Measurements from ENCODE around the gene ZKSCAN1. TPM values are rescaled to one million over a fixed set of nuclear protein-coding genes. Genes with fewer than 3 reads are reported as not detected.

Gene ZKSCAN1
- total RNA-seq, 4 donors from 2014 or later: 31.6 to 35.5 (median 31.7) TPM

DNA sequence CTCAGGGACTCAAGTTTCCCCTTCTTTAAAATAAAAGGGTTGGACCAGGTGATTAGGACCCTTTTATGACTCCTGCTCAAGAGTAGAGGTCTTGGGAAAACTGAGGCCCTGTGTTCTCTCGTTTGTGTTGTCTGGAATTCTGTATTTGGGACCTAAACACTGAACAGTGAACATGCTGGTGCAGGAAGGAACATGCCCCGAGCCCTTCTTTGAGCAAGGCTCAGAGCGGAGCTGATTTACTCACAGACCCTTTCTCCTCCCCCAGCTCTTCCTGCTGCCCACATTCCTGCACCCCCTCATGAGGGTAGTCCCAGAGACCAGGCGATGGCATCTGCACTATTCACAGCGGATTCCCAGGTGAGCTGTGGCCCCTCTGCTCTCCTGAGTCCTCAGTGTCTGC lies 14.2 kb downstream of the ZKSCAN1 start:
- Histone ChIP-seq H3K36me3 (peaks cover 0 to 97% of the 10 kb centered on the region in 2 donors), H3K4me1 (no peaks in the 10 kb centered on the region), H3K27me3 (no peaks in the 10 kb centered on the region), H3K27ac (no peak overlapping the region), H3K4me3 (no peak overlapping the region), H3K9me3 (no peaks in the 10 kb centered on the region)
- TF ChIP-seq POLR2AphosphoS5 (IDR thresholded peaks at IDR 0.05): no peak
- TF ChIP-seq EP300 (IDR thresholded peaks at IDR 0.05): no peak
- no peak for TF ChIP-seq POLR2A (IDR thresholded peaks at IDR 0.05)
- 90 to 93% methylated on average over 2 to 5 of the region's 5 CpGs for WGBS, 2 donors (ENCODE audit: low coverage in 1 of 2)
- ATAC-seq: no peak

DNA sequence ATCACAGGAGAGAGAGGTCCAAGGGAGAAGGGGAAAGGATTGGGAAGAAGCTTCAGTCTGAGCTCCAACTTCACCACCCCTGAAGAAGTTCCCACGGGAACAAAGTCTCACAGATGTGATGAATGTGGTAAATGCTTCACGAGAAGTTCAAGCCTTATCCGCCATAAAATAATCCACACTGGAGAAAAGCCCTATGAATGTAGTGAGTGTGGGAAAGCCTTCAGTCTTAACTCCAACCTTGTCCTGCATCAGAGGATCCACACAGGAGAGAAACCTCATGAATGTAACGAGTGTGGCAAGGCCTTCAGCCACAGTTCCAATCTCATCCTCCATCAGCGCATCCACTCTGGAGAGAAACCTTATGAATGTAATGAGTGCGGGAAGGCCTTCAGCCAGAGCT lies 18.1 kb downstream of the ZKSCAN1 start:
- Histone ChIP-seq H3K9me3 (no peaks in the 10 kb centered on the region), H3K27me3 (no peaks in the 10 kb centered on the region), H3K4me3 (no peak overlapping the region), H3K27ac (no peak overlapping the region), H3K4me1 (no peaks in the 10 kb centered on the region), H3K36me3 (peaks cover 0 to 87% of the 10 kb centered on the region in 2 donors)
- TF ChIP-seq POLR2A (IDR thresholded peaks at IDR 0.05) (no peak), POLR2AphosphoS5 (IDR thresholded peaks at IDR 0.05) (no peak), EP300 (IDR thresholded peaks at IDR 0.05) (no peak)
- TF ChIP-seq, protein P1, sequence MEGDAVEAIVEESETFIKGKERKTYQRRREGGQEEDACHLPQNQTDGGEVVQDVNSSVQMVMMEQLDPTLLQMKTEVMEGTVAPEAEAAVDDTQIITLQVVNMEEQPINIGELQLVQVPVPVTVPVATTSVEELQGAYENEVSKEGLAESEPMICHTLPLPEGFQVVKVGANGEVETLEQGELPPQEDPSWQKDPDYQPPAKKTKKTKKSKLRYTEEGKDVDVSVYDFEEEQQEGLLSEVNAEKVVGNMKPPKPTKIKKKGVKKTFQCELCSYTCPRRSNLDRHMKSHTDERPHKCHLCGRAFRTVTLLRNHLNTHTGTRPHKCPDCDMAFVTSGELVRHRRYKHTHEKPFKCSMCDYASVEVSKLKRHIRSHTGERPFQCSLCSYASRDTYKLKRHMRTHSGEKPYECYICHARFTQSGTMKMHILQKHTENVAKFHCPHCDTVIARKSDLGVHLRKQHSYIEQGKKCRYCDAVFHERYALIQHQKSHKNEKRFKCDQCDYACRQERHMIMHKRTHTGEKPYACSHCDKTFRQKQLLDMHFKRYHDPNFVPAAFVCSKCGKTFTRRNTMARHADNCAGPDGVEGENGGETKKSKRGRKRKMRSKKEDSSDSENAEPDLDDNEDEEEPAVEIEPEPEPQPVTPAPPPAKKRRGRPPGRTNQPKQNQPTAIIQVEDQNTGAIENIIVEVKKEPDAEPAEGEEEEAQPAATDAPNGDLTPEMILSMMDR (IDR thresholded peaks at IDR 0.05): no peak
- WGBS, 2 donors (ENCODE audit: low coverage in 1 of 2): 90 to 95% methylated on average over 2 to 5 of the region's 6 CpGs
- no peak for ATAC-seq

DNA sequence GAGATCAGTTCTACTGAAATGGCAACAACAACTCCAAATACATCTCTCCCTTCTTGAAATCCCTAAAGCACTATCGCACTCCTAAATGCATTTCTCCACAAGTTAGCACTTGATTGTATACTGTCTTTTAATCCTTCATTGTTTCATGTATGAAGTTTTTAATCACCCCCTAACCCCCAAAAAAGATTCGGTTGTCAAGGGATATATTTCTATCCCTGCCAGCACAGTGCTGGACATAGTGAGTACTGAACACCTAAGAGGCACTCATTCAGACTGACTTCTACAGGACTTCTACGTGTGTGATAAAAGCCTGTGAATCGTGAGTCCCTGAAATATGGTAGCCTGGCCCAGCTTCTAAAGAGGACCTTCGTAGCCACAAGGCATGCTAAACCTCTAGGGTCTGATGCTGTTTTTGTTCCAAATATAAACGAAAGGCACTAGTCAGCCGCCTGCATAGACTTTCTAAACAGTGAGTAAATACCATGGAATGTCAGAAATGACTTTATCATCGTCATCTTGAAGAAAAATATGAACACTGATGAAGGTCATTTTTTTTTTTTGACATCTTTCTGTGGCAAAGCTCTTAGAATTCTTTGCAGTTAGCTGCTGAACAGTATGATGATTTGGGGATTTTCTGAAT lies 19.6 kb downstream of the ZKSCAN1 start:
- ATAC-seq: no peak
- WGBS, 2 donors (ENCODE audit: low coverage in 1 of 2): 69 to 79% methylated on average over 6 to 8 of the region's 8 CpGs
- Histone ChIP-seq H3K4me1 (no peaks in the 10 kb centered on the region), H3K27me3 (no peaks in the 10 kb centered on the region), H3K4me3 (no peak overlapping the region), H3K27ac (no peak overlapping the region), H3K36me3 (peaks cover 0 to 83% of the 10 kb centered on the region in 2 donors), H3K9me3 (no peaks in the 10 kb centered on the region)
- TF ChIP-seq, protein P1 (IDR thresholded peaks at IDR 0.05): no peak
- no peak for TF ChIP-seq POLR2AphosphoS5 (IDR thresholded peaks at IDR 0.05)
- TF ChIP-seq EP300 (IDR thresholded peaks at IDR 0.05): no peak
- TF ChIP-seq POLR2A (IDR thresholded peaks at IDR 0.05): no peak

DNA sequence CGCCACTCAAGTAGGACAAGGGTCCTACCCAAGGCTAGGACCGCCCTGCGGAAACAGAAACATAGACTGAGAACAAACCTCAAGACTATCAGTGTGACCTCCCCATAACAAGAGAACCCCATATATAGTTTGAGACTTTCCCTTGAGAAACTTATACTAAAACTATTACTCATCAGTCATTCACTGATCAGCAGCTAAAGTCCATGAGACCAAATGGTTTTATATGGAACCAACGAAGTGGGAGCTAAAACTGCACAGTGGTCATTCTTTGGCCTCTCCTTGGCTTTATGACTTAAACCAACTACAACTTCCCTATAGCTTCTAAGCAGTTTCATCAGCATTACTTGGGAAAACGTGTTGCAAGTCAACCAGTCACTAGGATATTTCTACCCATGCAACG lies 20.5 kb downstream of the ZKSCAN1 start:
- H3K9me3 ChIP-seq: no peaks in the 10 kb centered on the region
- H3K27ac ChIP-seq: no peak overlapping the region
- H3K27me3 ChIP-seq: no peaks in the 10 kb centered on the region
- H3K36me3 ChIP-seq: peaks cover 0 to 74% of the 10 kb centered on the region in 2 donors
- H3K4me3 ChIP-seq: no peak overlapping the region
- 83 to 96% methylated on average over 6 of the region's 6 CpGs for WGBS, 2 donors (ENCODE audit: low coverage in 1 of 2)
- ATAC-seq: no peak
- TF ChIP-seq EP300 (IDR thresholded peaks at IDR 0.05) (no peak), POLR2AphosphoS5 (IDR thresholded peaks at IDR 0.05) (no peak), POLR2A (IDR thresholded peaks at IDR 0.05) (no peak)
- TF ChIP-seq, protein P1 (IDR thresholded peaks at IDR 0.05): no peak
- no peaks in the 10 kb centered on the region for H3K4me1 ChIP-seq

DNA sequence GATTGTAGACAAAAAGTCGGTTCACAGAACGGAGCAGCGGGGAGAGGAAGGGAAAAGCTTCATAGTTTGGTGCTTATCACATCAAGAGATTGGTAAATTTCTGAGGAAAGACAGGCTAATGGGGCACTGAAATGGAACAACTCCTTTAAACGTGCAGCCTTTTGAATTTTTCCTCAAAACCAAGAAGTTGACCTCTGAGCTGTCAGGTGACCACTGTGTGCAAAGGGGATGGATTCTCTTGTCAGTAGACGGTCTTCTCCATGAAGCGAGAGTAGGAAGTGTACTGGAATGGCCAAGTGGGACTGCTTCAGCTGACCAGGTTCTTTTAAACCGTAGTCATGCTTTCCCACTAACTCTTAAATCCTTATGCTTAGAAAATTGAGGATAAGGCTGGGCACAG lies 22.9 kb downstream of the ZKSCAN1 start:
- Histone ChIP-seq H3K36me3 (peaks cover 0 to 49% of the 10 kb centered on the region in 2 donors), H3K4me3 (no peak overlapping the region), H3K27me3 (no peaks in the 10 kb centered on the region), H3K4me1 (no peaks in the 10 kb centered on the region), H3K27ac (no peak overlapping the region), H3K9me3 (no peaks in the 10 kb centered on the region)
- no peak for ATAC-seq
- 89 to 95% methylated on average over 3 to 7 of the region's 7 CpGs for WGBS, 2 donors (ENCODE audit: low coverage in 1 of 2)
- TF ChIP-seq POLR2AphosphoS5 (IDR thresholded peaks at IDR 0.05): no peak
- TF ChIP-seq, protein P1 (IDR thresholded peaks at IDR 0.05): no peak
- TF ChIP-seq POLR2A (IDR thresholded peaks at IDR 0.05): no peak
- TF ChIP-seq EP300 (IDR thresholded peaks at IDR 0.05): no peak

All from gastroesophageal sphincter (tissue), 4 donors.